ENCODE data around the gene CCDC149.

DNA sequence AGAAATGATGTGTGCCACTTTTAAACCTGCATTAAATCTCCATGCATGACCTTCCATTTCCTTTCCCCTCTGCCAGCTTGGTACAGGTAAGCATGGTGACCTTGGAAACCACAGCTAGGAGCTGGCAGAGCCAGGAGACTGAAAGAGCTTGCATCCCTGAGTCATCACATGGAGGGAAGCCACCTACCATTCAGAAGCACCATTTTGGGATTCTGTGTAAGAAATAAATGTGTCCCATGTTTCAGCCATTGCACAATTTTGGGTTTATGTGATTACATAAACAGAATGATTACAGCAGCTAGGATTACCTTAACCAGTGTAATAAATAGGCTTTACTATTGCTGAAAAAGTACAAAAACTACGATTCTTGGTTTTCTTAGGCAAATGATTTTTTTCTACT, 17.3 kb upstream of the CCDC149 start:
- TF ChIP-seq, protein P1, sequence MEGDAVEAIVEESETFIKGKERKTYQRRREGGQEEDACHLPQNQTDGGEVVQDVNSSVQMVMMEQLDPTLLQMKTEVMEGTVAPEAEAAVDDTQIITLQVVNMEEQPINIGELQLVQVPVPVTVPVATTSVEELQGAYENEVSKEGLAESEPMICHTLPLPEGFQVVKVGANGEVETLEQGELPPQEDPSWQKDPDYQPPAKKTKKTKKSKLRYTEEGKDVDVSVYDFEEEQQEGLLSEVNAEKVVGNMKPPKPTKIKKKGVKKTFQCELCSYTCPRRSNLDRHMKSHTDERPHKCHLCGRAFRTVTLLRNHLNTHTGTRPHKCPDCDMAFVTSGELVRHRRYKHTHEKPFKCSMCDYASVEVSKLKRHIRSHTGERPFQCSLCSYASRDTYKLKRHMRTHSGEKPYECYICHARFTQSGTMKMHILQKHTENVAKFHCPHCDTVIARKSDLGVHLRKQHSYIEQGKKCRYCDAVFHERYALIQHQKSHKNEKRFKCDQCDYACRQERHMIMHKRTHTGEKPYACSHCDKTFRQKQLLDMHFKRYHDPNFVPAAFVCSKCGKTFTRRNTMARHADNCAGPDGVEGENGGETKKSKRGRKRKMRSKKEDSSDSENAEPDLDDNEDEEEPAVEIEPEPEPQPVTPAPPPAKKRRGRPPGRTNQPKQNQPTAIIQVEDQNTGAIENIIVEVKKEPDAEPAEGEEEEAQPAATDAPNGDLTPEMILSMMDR (IDR thresholded peaks at IDR 0.05) = no peak
- no peak for TF ChIP-seq EP300 (IDR thresholded peaks at IDR 0.05; ENCODE audit: low read depth)

All from transverse colon (tissue), 3 donors.